ENCODE measurements around the gene CYTH1. TPM values are rescaled to one million over a fixed set of nuclear protein-coding genes. Genes with fewer than 3 reads are reported as not detected.
A peak's percentile ranks its signal among the peaks of the same experiment; 100 is the strongest.

The CYTH1 gene
- total and polyA plus RNA-seq, 12 donors: 26.0 to 141 (median 46.2) TPM

DNA sequence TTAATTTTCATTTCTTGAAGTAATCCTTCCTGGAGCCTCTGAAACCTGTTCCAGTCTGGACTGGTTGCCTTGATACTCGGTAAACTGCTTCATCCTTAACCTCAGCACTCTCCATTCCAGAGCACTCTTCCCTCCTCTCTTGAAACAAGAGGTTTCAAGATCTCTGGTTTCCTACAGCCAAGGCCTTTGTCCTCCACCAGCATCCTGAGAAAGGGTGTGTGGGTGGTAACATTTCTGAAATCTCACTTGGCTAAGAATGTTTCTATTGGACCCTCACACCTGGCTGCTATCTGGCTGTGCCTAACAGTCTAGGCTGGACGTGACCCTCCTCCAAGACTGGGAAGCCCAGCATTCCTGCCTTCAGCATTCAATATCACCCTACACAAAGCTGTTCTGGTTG lies 99.7 kb downstream of the CYTH1 start:
- Histone ChIP-seq H3K27ac (no peak overlapping the region), H3K27me3 (no peaks in the 10 kb centered on the region), H3K4me3 (no peak overlapping the region), H3K9me3 (replicated peaks in 1 of 3) (no peaks in the 10 kb centered on the region), H3K36me3 (replicated peaks in 1 of 2) (peaks cover 0 to 17% of the 10 kb centered on the region in 2 donors), H3K4me1 (replicated peaks in 1 of 2) (peaks cover 12 to 25% of the 10 kb centered on the region in 2 donors)
- TF ChIP-seq, protein P1, sequence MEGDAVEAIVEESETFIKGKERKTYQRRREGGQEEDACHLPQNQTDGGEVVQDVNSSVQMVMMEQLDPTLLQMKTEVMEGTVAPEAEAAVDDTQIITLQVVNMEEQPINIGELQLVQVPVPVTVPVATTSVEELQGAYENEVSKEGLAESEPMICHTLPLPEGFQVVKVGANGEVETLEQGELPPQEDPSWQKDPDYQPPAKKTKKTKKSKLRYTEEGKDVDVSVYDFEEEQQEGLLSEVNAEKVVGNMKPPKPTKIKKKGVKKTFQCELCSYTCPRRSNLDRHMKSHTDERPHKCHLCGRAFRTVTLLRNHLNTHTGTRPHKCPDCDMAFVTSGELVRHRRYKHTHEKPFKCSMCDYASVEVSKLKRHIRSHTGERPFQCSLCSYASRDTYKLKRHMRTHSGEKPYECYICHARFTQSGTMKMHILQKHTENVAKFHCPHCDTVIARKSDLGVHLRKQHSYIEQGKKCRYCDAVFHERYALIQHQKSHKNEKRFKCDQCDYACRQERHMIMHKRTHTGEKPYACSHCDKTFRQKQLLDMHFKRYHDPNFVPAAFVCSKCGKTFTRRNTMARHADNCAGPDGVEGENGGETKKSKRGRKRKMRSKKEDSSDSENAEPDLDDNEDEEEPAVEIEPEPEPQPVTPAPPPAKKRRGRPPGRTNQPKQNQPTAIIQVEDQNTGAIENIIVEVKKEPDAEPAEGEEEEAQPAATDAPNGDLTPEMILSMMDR (IDR thresholded peaks at IDR 0.05): no peak
- no peak for TF ChIP-seq POLR2A (IDR thresholded peaks at IDR 0.05)
- intact Hi-C loops (cut with DNase I): no loop called here
- 90 to 98% (median 96%) methylated on average over 2 of the region's 2 CpGs for WGBS, 4 donors
- no peak for DNase-seq

DNA sequence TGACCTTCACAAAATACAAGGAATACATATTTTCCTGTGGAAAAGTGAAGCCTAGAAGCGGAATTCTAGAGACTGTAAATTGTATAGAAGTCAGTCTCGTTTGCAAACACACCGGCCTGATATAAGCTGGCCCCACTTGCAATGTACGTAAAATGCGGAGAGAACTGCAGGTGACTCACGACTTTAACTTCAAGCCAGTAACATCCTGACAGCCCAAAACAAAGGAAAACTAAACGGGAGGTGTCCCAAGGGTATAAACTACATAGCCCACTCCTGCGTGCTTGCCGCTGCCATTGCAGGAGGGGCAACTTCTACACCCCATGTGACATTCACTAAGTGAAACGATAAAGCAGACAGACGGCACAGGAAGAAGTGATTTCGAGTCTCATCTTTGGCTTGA lies 101.6 kb downstream of the CYTH1 start:
- DNase-seq: no peak
- Histone ChIP-seq H3K4me1 (replicated peaks in 1 of 2) (peaks cover 17 to 28% of the 10 kb centered on the region in 2 donors), H3K9me3 (replicated peaks in 1 of 3) (no peaks in the 10 kb centered on the region), H3K27ac (peak overlapping the region in 1 of 5 donors; percentile 24), H3K27me3 (no peaks in the 10 kb centered on the region), H3K4me3 (no peak overlapping the region), H3K36me3 (replicated peaks in 1 of 2) (peaks cover 0 to 36% of the 10 kb centered on the region in 2 donors)
- 68 to 80% (median 69%) methylated on average over 12 of the region's 12 CpGs for whole genome bisulfite sequencing, 4 donors
- TF ChIP-seq, protein P1 (IDR thresholded peaks at IDR 0.05): no peak
- TF ChIP-seq POLR2A (IDR thresholded peaks at IDR 0.05): no peak
- intact Hi-C loops (cut with DNase I): no loop called here

DNA sequence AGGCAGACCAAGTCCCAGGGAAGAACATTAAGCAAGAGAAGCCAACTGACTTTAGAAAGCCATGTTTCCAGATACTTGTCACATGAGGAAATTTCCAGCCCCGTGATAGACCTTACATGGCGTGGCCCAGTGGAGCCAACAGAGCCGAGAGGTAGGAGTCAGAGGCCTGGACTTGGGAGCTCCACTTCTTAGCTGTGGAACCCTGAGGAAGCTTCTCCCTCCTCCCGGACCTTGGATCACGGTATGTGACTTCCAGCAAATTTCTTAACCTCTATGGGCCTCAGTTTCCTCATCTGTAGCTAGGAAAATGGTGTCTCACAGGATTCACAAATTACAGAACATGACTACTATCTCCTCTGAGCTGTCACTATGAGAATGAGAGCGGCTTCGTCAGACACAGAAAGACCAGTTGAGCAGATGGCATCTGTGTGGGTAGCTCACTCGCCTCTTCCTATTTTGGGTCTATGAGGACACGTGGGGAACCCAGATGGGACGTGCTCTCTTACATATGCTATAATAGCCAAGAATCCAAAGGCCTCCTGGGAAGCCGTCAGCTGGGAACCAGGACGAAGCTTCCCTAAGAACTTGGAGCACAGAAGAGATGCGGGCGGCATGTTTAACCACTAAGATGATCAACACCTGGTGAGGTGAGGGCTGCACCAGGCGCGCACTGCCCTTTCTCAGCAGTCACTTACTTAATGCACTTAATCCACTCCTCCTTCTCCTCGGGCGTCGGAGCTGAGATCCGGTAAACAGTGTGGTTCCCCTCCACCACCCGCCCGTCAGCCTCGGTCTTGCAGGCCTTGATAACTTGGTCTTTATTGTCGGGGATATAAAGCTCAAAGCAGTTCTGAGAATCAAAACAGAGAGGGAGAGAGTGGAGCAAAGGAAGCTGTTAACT lies 102.3 kb downstream of the CYTH1 start:
- DNase-seq: no peak
- Histone ChIP-seq H3K4me3 (no peak overlapping the region), H3K27ac (peak overlapping the region in 1 of 5 donors; percentile 24), H3K27me3 (no peaks in the 10 kb centered on the region), H3K36me3 (replicated peaks in 1 of 2) (peaks cover 0 to 43% of the 10 kb centered on the region in 2 donors), H3K4me1 (replicated peaks in 1 of 2) (peaks cover 17 to 28% of the 10 kb centered on the region in 2 donors), H3K9me3 (replicated peaks in 1 of 3) (no peaks in the 10 kb centered on the region)
- TF ChIP-seq, protein P1 (IDR thresholded peaks at IDR 0.05): no peak
- no peak for TF ChIP-seq POLR2A (IDR thresholded peaks at IDR 0.05)
- intact Hi-C loops (cut with DNase I): no loop called here
- WGBS, 4 donors: 91 to 96% (median 92%) methylated on average over 24 of the region's 24 CpGs

DNA sequence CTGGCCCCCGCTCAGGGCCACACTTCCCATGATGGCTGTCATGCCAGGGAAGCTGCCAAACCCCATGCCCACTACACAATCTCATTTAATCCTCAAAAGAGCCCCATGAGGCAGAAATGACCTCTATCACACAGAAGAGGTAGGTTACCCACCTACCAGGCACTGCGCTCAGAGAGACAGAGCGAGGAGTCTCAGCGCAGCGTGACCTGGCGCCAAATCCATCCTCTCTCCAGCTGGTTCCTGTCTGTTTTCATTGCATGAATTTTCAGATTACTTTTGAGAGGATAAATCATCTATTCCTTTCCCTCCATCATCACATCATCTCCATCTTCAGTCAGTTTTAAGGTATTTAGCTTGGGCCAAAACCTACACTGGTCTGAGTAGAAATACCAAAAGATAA lies 103.4 kb downstream of the CYTH1 start:
- WGBS, 4 donors: 95 to 99% (median 97%) methylated on average over 6 of the region's 6 CpGs
- DNase-seq: no peak
- peaks cover 0 to 53% of the 10 kb centered on the region in 2 donors for H3K36me3 ChIP-seq (replicated peaks in 1 of 2)

More for the DNA sequence above, 103.4 kb downstream of the CYTH1 start:
- Histone ChIP-seq H3K4me3 (no peak overlapping the region), H3K27me3 (no peaks in the 10 kb centered on the region), H3K4me1 (replicated peaks in 1 of 2) (peaks cover 17 to 28% of the 10 kb centered on the region in 2 donors), H3K9me3 (replicated peaks in 1 of 3) (no peaks in the 10 kb centered on the region), H3K27ac (no peak overlapping the region)
- intact Hi-C loops (cut with DNase I): no loop called here
- TF ChIP-seq, protein P1 (IDR thresholded peaks at IDR 0.05): no peak
- TF ChIP-seq POLR2A (IDR thresholded peaks at IDR 0.05): no peak

All from adrenal gland (tissue), 12 donors.